Measurements from ENCODE around the gene ILRUN.
"Not testable (repeated sequence)": the region's sequence is repeated elsewhere in the genome, so short reads cannot be mapped to it uniquely, and the experiment has no call there.

The ILRUN gene

GRCh38 chr6:34729631-34730470 lies 33.3 kb upstream of the ILRUN start:
- TF ChIP-seq CTCF (IDR thresholded peaks at IDR 0.05; ENCODE audit: extremely low read depth, missing control alignments), result no peak
- DNase-seq (ENCODE audit: low spot score), result no peak

GRCh38 chr6:34726055-34726454 lies 29.5 kb upstream of the ILRUN start:
- no peak for TF ChIP-seq CTCF (IDR thresholded peaks at IDR 0.05; ENCODE audit: extremely low read depth, missing control alignments)
- DNase-seq (ENCODE audit: low spot score), result no peak

GRCh38 chr6:34723203-34723602 lies 26.6 kb upstream of the ILRUN start:
- no peak for TF ChIP-seq CTCF (IDR thresholded peaks at IDR 0.05; ENCODE audit: extremely low read depth, missing control alignments)
- DNase-seq (ENCODE audit: low spot score), result no peak

GRCh38 chr6:34722451-34722850 lies 25.9 kb upstream of the ILRUN start:
- TF ChIP-seq CTCF (IDR thresholded peaks at IDR 0.05; ENCODE audit: extremely low read depth, missing control alignments), result no peak
- no peak for DNase-seq (ENCODE audit: low spot score)

GRCh38 chr6:34720160-34720559 lies 23.6 kb upstream of the ILRUN start:
- not testable (repeated sequence) for DNase-seq (ENCODE audit: low spot score)

GRCh38 chr6:34719646-34720045 lies 23.1 kb upstream of the ILRUN start:
- DNase-seq (ENCODE audit: low spot score), result not testable (repeated sequence)

GRCh38 chr6:34718976-34719375 lies 22.4 kb upstream of the ILRUN start:
- DNase-seq (ENCODE audit: low spot score), result no peak
- no peak for TF ChIP-seq CTCF (IDR thresholded peaks at IDR 0.05; ENCODE audit: extremely low read depth, missing control alignments)

- no peak for DNase-seq (ENCODE audit: low spot score)
- no peak for TF ChIP-seq CTCF (IDR thresholded peaks at IDR 0.05; ENCODE audit: extremely low read depth, missing control alignments)
Measured at GRCh38 chr6:34717466-34717865, 20.9 kb upstream of the ILRUN start.
